ENCODE data around the gene MTUS2.
"Not testable (repeated sequence)": the region's sequence is repeated elsewhere in the genome, so short reads cannot be mapped to it uniquely, and the experiment has no call there.

DNA sequence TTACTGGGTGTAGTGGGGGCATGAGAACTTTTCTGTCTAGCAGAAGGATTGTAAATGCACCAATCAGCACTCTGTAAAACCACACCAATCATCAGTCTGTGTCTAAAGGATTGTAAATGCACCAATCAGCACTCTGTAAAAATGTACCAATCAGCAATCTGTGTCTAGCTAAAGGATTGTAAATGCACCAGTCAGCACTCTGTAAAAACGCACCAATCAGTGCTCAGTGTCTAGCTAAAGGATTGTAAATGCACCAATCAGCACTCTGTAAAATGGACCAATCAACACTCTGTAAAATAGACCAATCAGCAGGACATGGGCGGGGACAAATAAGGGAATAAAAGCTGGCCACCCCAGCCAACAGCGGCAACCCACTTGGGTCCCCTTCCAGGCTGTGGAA lies 170.2 kb downstream of the MTUS2 start:
- TF ChIP-seq, protein P1, sequence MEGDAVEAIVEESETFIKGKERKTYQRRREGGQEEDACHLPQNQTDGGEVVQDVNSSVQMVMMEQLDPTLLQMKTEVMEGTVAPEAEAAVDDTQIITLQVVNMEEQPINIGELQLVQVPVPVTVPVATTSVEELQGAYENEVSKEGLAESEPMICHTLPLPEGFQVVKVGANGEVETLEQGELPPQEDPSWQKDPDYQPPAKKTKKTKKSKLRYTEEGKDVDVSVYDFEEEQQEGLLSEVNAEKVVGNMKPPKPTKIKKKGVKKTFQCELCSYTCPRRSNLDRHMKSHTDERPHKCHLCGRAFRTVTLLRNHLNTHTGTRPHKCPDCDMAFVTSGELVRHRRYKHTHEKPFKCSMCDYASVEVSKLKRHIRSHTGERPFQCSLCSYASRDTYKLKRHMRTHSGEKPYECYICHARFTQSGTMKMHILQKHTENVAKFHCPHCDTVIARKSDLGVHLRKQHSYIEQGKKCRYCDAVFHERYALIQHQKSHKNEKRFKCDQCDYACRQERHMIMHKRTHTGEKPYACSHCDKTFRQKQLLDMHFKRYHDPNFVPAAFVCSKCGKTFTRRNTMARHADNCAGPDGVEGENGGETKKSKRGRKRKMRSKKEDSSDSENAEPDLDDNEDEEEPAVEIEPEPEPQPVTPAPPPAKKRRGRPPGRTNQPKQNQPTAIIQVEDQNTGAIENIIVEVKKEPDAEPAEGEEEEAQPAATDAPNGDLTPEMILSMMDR (IDR thresholded peaks at IDR 0.05): not testable (repeated sequence)
- not testable (repeated sequence) for TF ChIP-seq POLR2AphosphoS5, POLR2A (IDR thresholded peaks at IDR 0.05)
